Skeletal muscle tissue (tissue), 4 donors: ENCODE results near the gene ZSWIM2. TPM values are rescaled to one million over a fixed set of nuclear protein-coding genes. Genes with fewer than 3 reads are reported as not detected.
"Not testable (repeated sequence)": the region's sequence is repeated elsewhere in the genome, so short reads cannot be mapped to it uniquely, and the experiment has no call there.

Experiments used
- H3K27ac ChIP-seq: one replicate; pipeline ENCODE4 v1.7.0; 2013; ENCODE audit warnings: mild to moderate bottlenecking, low read depth, low read length, inconsistent platforms
- H3K27me3 ChIP-seq, 3 donors: one replicate each; pipeline ENCODE4 v1.7.0; 2013; ENCODE audit warnings: low read length in 3 of 3; ENCODE audit not compliant: control insufficient read depth in 3 of 3, insufficient read depth in 3 of 3
- H3K36me3 ChIP-seq, 3 donors: one replicate each; pipeline ENCODE4 v1.7.0; 2013; ENCODE audit warnings: low read length in 3 of 3; ENCODE audit not compliant: control insufficient read depth in 3 of 3, insufficient read depth in 3 of 3
- H3K4me1 ChIP-seq, 3 donors: one replicate each; pipeline ENCODE4 v1.7.0; 2013; ENCODE audit warnings: low read length in 3 of 3, mild to moderate bottlenecking in 3 of 3; ENCODE audit not compliant: control insufficient read depth in 3 of 3, insufficient read depth in 3 of 3
- H3K4me3 ChIP-seq, 3 donors: one replicate each; pipeline ENCODE4 v1.7.0; 2013; ENCODE audit warnings: low read length in 3 of 3
- H3K9ac ChIP-seq, 3 donors: one replicate each; pipeline ENCODE4 v1.7.0; 2013; ENCODE audit warnings: low read length in 3 of 3, mild to moderate bottlenecking in 3 of 3, moderate library complexity in 2 of 3, low read depth in 1 of 3
- H3K9me3 ChIP-seq, 3 donors: one replicate each; pipeline ENCODE4 v1.7.0; 2013; ENCODE audit warnings: low read length in 3 of 3; ENCODE audit not compliant: control insufficient read depth in 3 of 3
- total RNA-seq: library from RNA; depleted of rRNA; stranded (reverse); fragments of >200 nt; gene quantifications from one replicate; pipeline ENCODE4 v1.2.3, GENCODE V29; 2014
- donor health status: Osteomylitis.

ZSWIM2 gene, protein sequence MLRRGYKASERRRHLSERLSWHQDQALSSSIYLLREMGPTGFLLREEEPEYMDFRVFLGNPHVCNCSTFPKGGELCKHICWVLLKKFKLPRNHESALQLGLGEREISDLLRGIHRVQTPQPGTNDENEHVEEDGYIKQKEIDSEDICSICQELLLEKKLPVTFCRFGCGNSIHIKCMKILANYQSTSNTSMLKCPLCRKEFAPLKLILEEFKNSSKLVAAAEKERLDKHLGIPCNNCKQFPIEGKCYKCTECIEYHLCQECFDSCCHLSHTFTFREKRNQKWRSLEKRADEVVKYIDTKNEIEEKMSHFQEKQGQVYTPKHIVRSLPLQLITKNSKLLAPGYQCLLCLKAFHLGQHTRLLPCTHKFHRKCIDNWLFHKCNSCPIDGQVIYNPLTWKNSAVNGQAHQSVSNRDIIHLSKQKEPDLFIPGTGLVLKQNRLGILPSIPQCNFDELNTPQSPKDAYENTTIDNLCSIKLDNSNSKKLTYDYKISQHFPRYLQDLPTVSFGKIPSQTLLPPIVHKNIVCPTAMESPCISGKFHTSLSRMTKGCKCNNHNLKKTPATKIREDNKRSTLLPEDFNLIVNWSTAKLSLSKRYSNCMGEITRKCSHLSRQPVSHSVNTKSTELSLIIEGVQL
- total RNA-seq: not detected

DNA sequence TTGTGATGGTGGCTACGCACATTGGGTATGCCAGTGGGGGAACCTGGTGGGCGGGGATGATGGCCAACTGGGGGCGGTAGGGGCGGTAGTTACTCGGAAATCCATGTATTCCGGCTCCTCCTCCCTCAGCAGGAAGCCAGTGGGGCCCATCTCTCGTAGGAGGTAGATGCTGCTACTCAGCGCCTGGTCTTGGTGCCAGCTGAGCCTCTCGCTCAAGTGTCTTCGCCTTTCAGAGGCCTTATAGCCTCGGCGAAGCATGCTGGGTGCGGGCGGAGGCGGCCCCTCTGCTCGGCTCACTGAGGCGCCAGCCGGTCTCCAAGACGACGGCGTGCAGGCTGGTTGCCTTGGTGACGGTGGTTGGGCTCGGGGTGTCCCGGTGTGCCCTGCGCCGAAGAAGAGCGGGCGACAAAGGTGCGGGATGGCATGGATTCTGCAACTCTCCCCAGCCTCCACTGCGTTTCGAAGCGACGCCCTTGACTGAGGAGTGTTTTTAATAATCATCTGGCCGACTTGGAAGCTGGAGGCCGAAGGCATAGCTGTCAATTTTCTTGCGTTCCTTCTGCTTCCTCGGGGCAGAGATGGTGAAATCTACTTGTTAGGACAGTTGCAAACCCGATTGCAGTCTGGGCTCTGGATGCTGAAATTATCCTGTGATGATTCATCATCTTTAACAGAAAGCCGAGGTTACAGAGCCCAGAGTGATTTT is at the start of gene ZSWIM2:
ZSWIM2 (minus strand) TSS at position 298 of the 706 bp plus-strand sequence; CDS start at position 258, 40 bp downstream.
- Histone ChIP-seq H3K27ac (no peak within 1 kb of the TSS), H3K4me1 (peaks cover 0 to 8% (median 4%) of the 10 kb centered on the region in 3 donors), H3K36me3 (no peaks in the 10 kb centered on the region), H3K4me3 (peak within 1 kb of the TSS; percentile 44 to 67 (median 65)), H3K9me3 (no peaks in the 10 kb centered on the region), H3K9ac (no peak within 1 kb of the TSS), H3K27me3 (no peaks in the 10 kb centered on the region)

DNA sequence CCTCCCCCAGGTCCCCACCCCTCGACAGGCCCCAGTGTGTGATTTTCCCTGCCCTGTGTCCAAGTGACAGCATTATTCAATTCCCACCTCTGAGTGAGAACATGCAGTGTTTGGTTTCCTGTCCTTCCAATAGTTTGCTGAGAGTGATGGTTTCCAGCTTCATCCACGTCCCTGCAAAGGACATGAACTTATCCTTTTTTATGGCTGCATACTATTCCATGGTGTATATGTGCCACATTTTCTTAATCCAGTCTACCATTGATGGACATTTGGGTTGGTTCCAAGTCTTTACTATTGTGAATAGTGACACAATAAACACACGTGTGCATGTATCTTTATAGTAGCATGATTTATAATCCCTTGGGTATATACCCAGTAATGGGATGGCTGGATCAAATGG is 47.2 kb upstream of the ZSWIM2 start:
- H3K27me3 ChIP-seq, H3K27ac ChIP-seq, H3K9me3 ChIP-seq, H3K9ac ChIP-seq, H3K36me3 ChIP-seq, H3K4me3 ChIP-seq, H3K4me1 ChIP-seq: not testable (repeated sequence)

DNA sequence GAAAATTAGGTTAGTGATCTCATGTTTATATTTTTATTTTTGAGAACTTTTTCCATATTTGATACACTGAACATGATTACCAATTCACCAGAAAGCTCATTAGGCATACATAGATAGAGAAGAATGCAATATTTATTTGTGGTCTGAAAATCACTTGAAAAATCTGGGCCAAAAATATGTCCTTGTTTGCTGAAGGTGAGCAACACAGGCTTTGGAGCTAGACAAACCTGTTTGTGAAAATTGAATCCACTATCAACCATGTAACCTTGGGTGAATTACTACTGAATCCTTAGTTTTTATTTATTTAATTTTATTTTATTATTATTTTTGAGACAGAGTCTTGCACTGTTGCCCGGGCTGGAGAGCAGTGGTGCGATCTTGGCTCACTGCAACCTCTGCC is 46.5 kb upstream of the ZSWIM2 start:
- H3K9ac ChIP-seq: no peak overlapping the region
- H3K4me1 ChIP-seq: peaks cover 0 to 2% (median 0%) of the 10 kb centered on the region in 3 donors
- H3K36me3 ChIP-seq: no peaks in the 10 kb centered on the region
- no peaks in the 10 kb centered on the region for H3K9me3 ChIP-seq
- no peak overlapping the region for H3K27ac ChIP-seq
- H3K27me3 ChIP-seq: no peaks in the 10 kb centered on the region
- no peak overlapping the region for H3K4me3 ChIP-seq

DNA sequence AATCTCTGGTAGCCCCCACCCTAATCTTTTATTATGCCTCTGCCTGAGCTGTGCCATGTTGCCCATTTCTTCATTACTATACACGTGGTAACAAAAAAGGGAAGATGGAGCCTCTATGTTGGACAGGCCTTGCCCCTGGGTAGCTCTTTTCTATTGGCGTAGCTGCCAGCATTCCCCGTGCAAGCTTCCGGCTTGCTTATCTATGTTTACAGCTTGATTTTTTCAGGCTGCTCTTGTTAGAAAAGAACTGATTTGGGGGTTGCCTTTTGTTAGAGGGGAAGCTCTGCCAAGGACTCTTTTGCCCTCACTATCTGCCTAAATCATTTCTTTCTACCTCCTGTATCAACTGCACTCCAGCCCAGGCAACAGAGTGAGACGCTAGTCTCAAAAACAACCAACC is 45.5 kb upstream of the ZSWIM2 start:
- H3K4me3 ChIP-seq: no peak overlapping the region
- no peaks in the 10 kb centered on the region for H3K36me3 ChIP-seq
- H3K4me1 ChIP-seq: peaks cover 0 to 2% (median 0%) of the 10 kb centered on the region in 3 donors
- no peak overlapping the region for H3K9ac ChIP-seq
- no peaks in the 10 kb centered on the region for H3K9me3 ChIP-seq
- no peaks in the 10 kb centered on the region for H3K27me3 ChIP-seq
- H3K27ac ChIP-seq: no peak overlapping the region

DNA sequence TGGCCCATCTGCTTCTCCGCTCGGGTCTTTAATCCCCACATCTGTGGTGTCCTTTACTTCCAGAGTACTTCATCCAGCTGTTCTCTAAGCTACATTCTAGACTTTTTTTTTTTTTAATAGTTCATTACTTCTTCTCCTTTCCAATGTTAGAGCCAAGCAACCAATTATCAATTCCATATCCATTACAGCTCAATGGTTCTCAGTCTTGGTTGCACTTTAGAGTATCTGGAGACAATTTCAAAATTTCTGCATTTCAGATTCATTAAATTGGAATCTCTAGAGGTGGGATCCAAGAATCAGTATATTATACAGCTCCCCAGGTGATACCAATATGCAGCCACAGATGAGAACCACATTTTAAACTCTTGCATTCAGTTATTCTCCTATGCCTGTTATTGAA is 43.9 kb upstream of the ZSWIM2 start:
- Histone ChIP-seq H3K4me3 (no peak overlapping the region), H3K9me3 (no peaks in the 10 kb centered on the region), H3K36me3 (no peaks in the 10 kb centered on the region), H3K27me3 (no peaks in the 10 kb centered on the region), H3K9ac (no peak overlapping the region), H3K4me1 (peaks cover 0 to 2% (median 0%) of the 10 kb centered on the region in 3 donors), H3K27ac (no peak overlapping the region)

DNA sequence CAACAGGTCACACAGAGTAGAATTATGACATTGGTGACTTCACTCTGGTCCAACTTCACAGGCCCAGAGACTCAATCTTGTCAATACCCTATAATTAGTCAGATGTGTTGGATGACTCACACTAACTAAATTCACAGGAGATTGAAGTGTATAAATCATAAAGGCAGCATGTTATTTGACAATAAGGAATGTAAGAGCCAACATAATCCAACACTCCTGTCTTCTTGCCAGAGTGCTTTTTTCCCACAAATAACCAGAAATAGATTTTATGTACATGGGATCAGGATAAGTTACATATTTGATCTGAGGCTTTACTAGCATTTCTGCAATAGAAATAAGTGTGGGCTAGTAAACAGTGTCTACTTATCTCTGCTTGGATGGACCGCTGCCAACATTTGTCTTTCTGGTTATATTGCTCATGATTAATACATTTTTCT is 42.2 kb upstream of the ZSWIM2 start:
- Histone ChIP-seq H3K9me3 (no peaks in the 10 kb centered on the region), H3K36me3 (no peaks in the 10 kb centered on the region), H3K4me1 (peaks cover 0 to 10% (median 0%) of the 10 kb centered on the region in 3 donors), H3K27ac (no peak overlapping the region), H3K4me3 (no peak overlapping the region), H3K27me3 (no peaks in the 10 kb centered on the region), H3K9ac (no peak overlapping the region)

DNA sequence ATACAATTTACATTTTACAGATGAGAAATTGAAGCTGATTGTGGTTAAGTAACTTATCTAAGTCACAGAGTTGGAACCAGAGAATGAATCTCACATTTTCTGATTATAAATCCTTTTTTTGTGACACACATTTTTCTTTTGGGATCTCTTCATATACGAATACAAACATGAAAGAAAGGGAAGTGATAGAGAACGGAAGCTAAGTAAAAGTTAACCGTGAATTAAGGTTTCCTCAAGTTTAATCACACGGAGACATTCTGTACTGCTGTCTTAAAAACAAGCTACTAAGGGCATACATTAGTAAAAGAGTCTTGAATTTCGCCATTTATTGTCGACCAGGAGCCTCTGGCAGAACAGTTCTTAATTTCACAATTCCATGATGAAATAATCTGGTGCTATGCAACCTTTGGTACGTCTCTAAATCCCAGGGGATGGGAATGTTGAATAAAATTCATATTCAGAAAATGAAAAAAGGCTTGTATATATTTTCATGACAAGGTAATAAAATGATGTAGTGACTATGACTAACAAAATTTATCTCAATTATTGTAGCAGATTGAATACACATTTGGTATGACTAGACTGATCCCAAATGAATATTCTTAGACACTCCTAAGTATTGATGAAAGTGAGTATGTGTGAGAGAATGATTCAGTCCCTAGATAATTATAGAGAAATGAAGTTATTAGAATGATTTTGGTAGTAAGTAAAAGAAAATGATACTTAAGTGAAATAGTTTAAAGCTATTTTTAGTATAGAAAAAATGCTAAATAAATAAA is 40.3 kb upstream of the ZSWIM2 start:
- Histone ChIP-seq H3K27ac (no peak overlapping the region), H3K27me3 (no peaks in the 10 kb centered on the region), H3K9ac (no peak overlapping the region)

DNA sequence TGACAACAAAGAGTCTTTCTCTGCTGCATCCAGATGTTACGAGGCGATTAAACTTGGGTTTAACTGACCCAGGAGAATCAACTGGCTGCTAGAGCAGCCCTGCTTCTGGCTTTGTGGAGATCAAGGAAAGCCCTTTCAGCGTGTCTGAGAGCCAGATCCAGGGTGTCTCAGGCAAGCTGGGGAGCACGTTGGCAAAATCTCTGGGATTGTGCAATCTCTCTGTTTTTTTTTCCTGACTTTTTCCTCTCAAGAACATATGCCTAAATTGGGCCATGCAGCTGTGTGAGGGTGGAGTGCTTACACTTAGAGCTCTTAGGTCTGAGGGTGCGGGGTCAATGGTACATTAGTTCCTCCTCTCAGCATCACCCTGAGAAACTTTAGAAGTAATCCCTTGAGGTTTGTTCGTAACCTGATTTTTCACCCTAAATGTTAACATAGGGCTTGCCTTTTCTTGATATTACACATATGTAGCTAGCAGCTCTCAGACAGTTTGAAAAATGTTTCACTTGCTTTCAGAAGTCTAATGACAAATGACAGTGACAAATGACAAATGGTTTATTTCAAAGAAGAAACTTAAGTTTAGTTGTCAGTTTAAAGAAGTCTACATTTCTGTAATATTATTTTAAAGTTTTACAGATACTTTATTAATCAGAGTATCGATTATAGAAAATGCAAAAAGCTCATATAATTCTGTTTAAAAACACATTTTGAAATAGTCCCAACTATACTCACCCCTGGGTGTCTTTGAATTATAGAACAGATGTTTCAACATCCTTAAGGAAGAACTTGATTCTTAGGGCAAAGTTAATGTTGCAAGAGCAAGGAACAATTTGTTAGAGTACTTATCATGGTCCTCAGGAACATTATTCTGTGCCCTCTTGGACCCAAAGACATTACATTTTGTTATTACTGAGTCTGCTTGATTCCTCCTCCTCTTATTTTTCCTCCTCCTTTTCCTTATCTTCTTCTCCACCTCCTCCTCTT is 38.4 kb upstream of the ZSWIM2 start:
- H3K27ac ChIP-seq: no peak overlapping the region
- no peaks in the 10 kb centered on the region for H3K27me3 ChIP-seq
- peaks cover 0 to under 1% (median 0%) of the 10 kb centered on the region in 3 donors for H3K9me3 ChIP-seq

More for the DNA sequence above, 40.3 kb upstream of the ZSWIM2 start:
- no peaks in the 10 kb centered on the region for H3K9me3 ChIP-seq
- H3K4me3 ChIP-seq: no peak overlapping the region
- H3K4me1 ChIP-seq: peaks cover 0 to 12% (median 2%) of the 10 kb centered on the region in 3 donors
- no peaks in the 10 kb centered on the region for H3K36me3 ChIP-seq

DNA sequence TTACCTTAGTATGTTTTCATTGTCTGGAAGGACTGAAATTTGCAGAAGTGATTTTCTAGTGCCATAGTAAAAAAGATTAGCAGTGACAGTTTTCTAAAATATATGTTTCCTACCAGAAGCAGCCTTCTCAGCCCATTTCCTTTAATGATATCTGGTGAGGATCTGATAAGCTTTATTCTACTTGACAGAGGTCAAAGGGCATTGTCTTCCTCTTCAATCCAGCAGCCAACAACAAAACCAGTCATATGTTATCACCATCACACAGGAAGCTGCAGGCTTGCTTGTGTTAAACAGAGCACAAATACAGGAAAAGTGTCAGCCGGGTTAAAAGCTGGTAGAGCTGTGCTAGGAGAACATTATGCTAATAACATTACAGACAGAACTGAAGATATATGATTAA is 35.6 kb upstream of the ZSWIM2 start:
- Histone ChIP-seq H3K9ac (no peak overlapping the region), H3K4me1 (peaks cover 0 to 10% (median 2%) of the 10 kb centered on the region in 3 donors), H3K4me3 (no peak overlapping the region), H3K36me3 (no peaks in the 10 kb centered on the region), H3K27me3 (no peaks in the 10 kb centered on the region), H3K9me3 (peaks cover 0 to 4% (median 0%) of the 10 kb centered on the region in 3 donors), H3K27ac (no peak overlapping the region)

More for the DNA sequence above, 38.4 kb upstream of the ZSWIM2 start:
- H3K4me3 ChIP-seq: peak overlapping the region in 1 of 3 donors; percentile 7
- peaks cover 0 to 12% (median 2%) of the 10 kb centered on the region in 3 donors for H3K4me1 ChIP-seq
- no peaks in the 10 kb centered on the region for H3K36me3 ChIP-seq
- no peak overlapping the region for H3K9ac ChIP-seq
